Posterior cingulate gyrus (tissue), 11 donors: ENCODE measurements around the gene MESP1.

Source experiments
- DNase-seq, 10 donors: peaks; one replicate each; pipeline versions ENCODE4 v3.0.0 to v3.0.0-alpha.2; 2020 to 2021; ENCODE audit warnings: mixed read lengths in 3 of 10
- intact Hi-C: fragments of 100-400 bp; cut with DNase I; formaldehyde crosslinking; loops from one replicate; pipeline ENCODE4 v1.15.1; 2023

Gene MESP1

GRCh38 chr15:89781891-89782618 is 31.0 kb upstream of the MESP1 start:
- intact Hi-C loops: no loop called here
- DNase-seq: peak in 2 of 10 donors; percentile 38 to 49

GRCh38 chr15:89781055-89781454 is 30.0 kb upstream of the MESP1 start:
- intact Hi-C loops: no loop called here
- DNase-seq: peak in 3 of 10 donors; percentile 6 to 53 (median 22)

GRCh38 chr15:89780601-89781000 is 29.6 kb upstream of the MESP1 start:
- DNase-seq: peak in 2 of 10 donors; percentile 6 to 36
- intact Hi-C loops: no loop called here

- intact Hi-C loops: no loop called here
- peak in 2 of 10 donors; percentile 47 to 66 for DNase-seq
Observed at GRCh38 chr15:89778861-89779260, 27.8 kb upstream of the MESP1 start.

- intact Hi-C loops: no loop called here
- DNase-seq: peak in 4 of 10 donors; percentile 20 to 83 (median 78)
Observed at GRCh38 chr15:89777782-89778380, 26.8 kb upstream of the MESP1 start.

- peak in 3 of 10 donors; percentile 5 to 48 (median 41) for DNase-seq
- intact Hi-C loops: no loop called here
Observed at GRCh38 chr15:89777073-89777751, 26.2 kb upstream of the MESP1 start.

GRCh38 chr15:89776274-89777072 is 25.4 kb upstream of the MESP1 start, which contains the start of gene MESP2:
Gene MESP2 (plus strand): TSS chr15:89776332. CDS start chr15:89776358, 26 bp downstream.
- peak; percentile 64 to 96 (median 74) for DNase-seq
- intact Hi-C loops: no loop called here

GRCh38 chr15:89775815-89776214 is 24.8 kb upstream of the MESP1 start:
- intact Hi-C loops: no loop called here
- DNase-seq: peak in 1 of 10 donors; percentile 47

- DNase-seq: peak in 1 of 10 donors; percentile 4
- intact Hi-C loops: no loop called here
Observed at GRCh38 chr15:89774492-89774891, 23.4 kb upstream of the MESP1 start.

- DNase-seq: no peak
- intact Hi-C loops: no loop called here
Observed at GRCh38 chr15:89772932-89773583, 22.0 kb upstream of the MESP1 start.

GRCh38 chr15:89770041-89770440 is 19.0 kb upstream of the MESP1 start:
- peak in 2 of 10 donors; percentile 12 to 21 for DNase-seq
- intact Hi-C loops: no loop called here

- DNase-seq: peak in 2 of 10 donors; percentile 3
- intact Hi-C loops: no loop called here
Observed at GRCh38 chr15:89769366-89769765, 18.3 kb upstream of the MESP1 start.

GRCh38 chr15:89768071-89768500 is 17.0 kb upstream of the MESP1 start:
- DNase-seq: peak in 2 of 10 donors; percentile 9 to 43
- intact Hi-C loops: no loop called here

GRCh38 chr15:89767411-89767915 is 16.4 kb upstream of the MESP1 start:
- peak in 2 of 10 donors; percentile 23 to 47 for DNase-seq
- intact Hi-C loops: no loop called here

- peak in 2 of 10 donors; percentile 64 to 76 for DNase-seq
- intact Hi-C loops: no loop called here
Observed at GRCh38 chr15:89766357-89767311, 15.6 kb upstream of the MESP1 start.

GRCh38 chr15:89765694-89766093 is 14.6 kb upstream of the MESP1 start:
- peak in 2 of 10 donors; percentile 28 to 40 for DNase-seq
- intact Hi-C loops: no loop called here

- intact Hi-C loops: no loop called here
- peak in 3 of 10 donors; percentile 21 to 46 (median 31) for DNase-seq
Observed at GRCh38 chr15:89761929-89762328, 10.9 kb upstream of the MESP1 start.
